Measurements from ENCODE around the gene PARD3. TPM values are rescaled to one million over a fixed set of nuclear protein-coding genes. Genes with fewer than 3 reads are reported as not detected.
"Not testable (repeated sequence)": the region's sequence is repeated elsewhere in the genome, so short reads cannot be mapped to it uniquely, and the experiment has no call there.

Gene PARD3
- total RNA-seq, 2 donors from 2014 or later: 1.4 to 2.7 TPM

GRCh38 chr10:34744590-34744989 lies 70.5 kb downstream of the PARD3 start:
- no peak for ATAC-seq
- H3K27ac Mint-ChIP-seq: no peak overlapping the region
- no peaks in the 10 kb centered on the region for H3K36me3 Mint-ChIP-seq
- no peak for DNase-seq (ENCODE audit: low spot score in 2 of 2)
- H3K9me3 Mint-ChIP-seq: no peaks in the 10 kb centered on the region

DNA sequence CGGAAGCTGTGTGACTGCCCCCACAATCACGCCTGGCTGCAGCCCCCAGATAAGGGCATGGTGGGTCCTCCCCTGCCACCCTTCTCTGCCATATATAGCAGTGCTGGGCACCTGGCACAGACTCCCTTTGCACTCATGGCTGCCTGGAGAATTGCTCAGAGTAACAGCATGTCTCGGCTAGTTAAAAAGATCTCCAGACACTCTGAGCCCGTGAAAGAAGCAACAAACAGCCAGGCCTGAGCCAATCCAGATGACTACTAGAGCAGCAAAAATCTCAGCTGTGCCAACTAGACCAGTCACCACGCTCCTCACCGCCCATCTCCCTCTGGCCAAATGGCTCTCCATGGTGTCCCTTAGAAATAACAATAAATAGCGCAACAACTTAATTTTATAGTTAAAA lies 71.3 kb downstream of the PARD3 start:
- ATAC-seq (no peak), DNase-seq (ENCODE audit: low spot score in 2 of 2) (no peak)
- Mint-ChIP-seq H3K9me3 (no peaks in the 10 kb centered on the region), H3K27ac (no peak overlapping the region), H3K36me3 (no peaks in the 10 kb centered on the region)

DNA sequence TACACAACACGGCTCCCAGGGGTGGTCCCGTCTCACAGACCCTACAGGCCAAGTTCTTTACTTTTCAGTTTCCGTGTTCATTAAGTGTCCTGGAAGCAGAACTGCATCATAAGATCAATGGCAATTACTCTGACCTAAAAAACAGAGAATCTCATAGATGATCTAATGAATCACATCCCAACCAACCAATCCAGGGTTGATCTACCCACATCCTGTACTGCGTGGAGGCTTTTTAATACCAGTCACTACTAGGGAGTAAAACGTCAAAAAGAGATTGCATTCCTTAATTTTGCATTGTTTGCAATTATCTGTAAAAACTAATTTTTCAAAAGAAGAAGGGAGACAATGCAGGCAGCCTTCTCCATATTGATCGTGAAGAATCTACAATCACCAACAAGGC lies 72.6 kb downstream of the PARD3 start:
- no peak for ATAC-seq
- Mint-ChIP-seq H3K9me3 (no peaks in the 10 kb centered on the region), H3K27ac (no peak overlapping the region), H3K36me3 (no peaks in the 10 kb centered on the region)
- DNase-seq (ENCODE audit: low spot score in 2 of 2): no peak

DNA sequence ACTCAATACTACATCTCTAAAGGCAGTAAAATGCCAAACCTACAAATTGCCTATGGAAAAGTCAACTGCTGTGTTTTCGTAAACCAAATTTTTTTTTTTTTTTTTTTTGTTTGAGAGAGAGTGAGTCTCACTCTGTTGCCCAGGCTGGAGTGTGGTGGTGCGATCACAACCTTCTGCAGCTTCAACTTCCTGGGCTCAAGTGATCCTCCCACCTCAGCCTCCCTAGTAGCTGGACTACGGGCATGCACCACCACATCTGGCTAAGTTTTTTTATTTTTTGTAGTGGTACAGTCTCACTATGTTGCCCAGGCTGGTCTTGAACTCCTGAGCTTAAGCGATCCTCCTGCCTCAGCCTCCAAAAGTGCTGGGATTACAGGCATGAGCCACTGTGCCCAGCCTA lies 74.0 kb downstream of the PARD3 start:
- ATAC-seq; DNase-seq (ENCODE audit: low spot score in 2 of 2); H3K27ac Mint-ChIP-seq; H3K36me3 Mint-ChIP-seq; H3K9me3 Mint-ChIP-seq: not testable (repeated sequence)

DNA sequence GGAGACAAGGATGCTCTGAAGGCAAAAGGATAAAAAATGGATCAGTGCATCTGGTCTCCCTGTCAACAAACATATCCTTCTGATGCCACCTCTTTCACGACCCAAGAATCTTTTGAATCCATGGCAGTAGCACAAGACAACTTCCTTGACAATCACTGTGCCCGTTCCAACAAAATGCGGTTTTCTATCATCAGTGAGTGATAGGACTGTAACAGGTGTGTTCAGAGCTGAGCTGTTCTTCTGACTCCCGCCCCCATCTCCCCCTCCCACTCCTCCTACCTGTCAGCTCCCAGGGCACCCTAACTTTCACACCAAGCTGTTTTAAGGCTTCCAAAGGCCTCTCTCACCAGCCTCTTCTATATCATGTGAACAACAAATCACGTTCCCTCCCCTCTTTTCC lies 74.8 kb downstream of the PARD3 start:
- no peak overlapping the region for H3K27ac Mint-ChIP-seq
- H3K9me3 Mint-ChIP-seq: no peaks in the 10 kb centered on the region
- ATAC-seq: no peak
- DNase-seq (ENCODE audit: low spot score in 2 of 2): no peak
- no peaks in the 10 kb centered on the region for H3K36me3 Mint-ChIP-seq

GRCh38 chr10:34739915-34740314 lies 75.2 kb downstream of the PARD3 start:
- ATAC-seq (no peak), DNase-seq (ENCODE audit: low spot score in 2 of 2) (no peak)
- H3K36me3 Mint-ChIP-seq: no peaks in the 10 kb centered on the region
- H3K9me3 Mint-ChIP-seq: no peaks in the 10 kb centered on the region
- H3K27ac Mint-ChIP-seq: no peak overlapping the region

- H3K36me3 Mint-ChIP-seq: no peaks in the 10 kb centered on the region
- no peaks in the 10 kb centered on the region for H3K9me3 Mint-ChIP-seq
- no peak for DNase-seq (ENCODE audit: low spot score in 2 of 2)
- H3K27ac Mint-ChIP-seq: no peak overlapping the region
- ATAC-seq: no peak
Observed at GRCh38 chr10:34737772-34738169, 77.3 kb downstream of the PARD3 start.

DNA sequence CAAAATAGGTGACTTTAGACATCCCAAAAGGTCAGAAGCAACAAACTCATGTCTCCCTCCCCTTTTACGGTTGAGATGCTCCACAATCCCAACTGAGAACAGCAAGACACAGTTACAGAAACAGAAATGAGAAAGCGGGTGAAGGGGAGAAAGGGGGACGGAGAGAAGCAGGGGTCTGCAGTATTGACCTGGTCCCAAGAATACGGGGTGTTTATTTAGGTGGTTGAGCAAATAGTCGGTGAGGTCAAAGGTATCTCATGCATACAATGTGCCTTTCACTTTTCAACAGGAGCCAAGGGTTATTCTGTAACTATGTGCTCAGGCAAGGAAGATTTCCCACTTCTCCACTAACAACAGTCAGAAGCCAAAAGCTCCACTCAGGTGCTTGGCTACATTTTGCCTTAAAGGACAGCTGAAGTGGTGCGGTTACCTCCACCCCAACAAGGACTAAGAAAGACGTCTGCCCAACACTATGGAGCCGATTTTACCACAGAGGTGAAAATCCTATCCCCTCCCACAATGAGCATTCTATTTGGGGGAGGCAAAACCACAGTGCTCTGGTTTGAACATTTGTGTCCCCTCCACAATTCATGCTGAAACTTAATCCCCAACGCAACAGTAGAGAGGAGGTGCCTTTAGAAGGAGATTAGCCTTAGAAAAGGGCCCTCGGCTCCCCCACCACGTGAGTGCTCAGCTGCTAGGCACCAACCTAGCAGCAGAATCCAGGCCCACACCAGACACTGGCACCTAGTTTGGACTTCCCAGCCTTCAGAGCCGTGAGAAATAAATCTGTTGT lies 77.9 kb downstream of the PARD3 start:
- no peaks in the 10 kb centered on the region for H3K36me3 Mint-ChIP-seq
- peak overlapping the region in 1 of 2 donors; percentile 18 for H3K27ac Mint-ChIP-seq
- H3K9me3 Mint-ChIP-seq: no peaks in the 10 kb centered on the region
- ATAC-seq (no peak), DNase-seq (ENCODE audit: low spot score in 2 of 2) (no peak)

- Mint-ChIP-seq H3K27ac (no peak overlapping the region), H3K9me3 (no peaks in the 10 kb centered on the region), H3K36me3 (no peaks in the 10 kb centered on the region)
- ATAC-seq (no peak), DNase-seq (ENCODE audit: low spot score in 2 of 2) (no peak)
Observed at GRCh38 chr10:34734918-34735317, 80.2 kb downstream of the PARD3 start.

DNA sequence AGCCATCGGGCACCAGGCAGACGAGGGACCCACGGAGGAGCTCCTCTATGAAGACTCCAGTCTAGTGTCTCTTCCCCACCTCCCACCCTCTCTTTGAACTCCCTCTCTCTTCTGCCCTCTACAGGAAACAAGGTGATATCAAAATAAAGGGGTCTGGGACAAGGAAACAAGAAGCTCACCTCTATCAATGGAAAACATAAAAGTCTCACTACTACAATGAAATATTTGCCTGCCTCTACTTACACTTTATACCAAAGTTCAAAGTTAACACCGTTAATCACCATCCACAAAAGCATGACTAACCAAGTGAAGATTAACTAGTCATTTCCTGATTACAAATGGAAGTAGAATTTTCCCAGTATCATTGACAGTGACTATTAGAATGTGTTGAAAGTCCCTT lies 82.2 kb downstream of the PARD3 start:
- DNase-seq (ENCODE audit: low spot score in 2 of 2): no peak
- H3K9me3 Mint-ChIP-seq: no peaks in the 10 kb centered on the region
- no peak overlapping the region for H3K27ac Mint-ChIP-seq
- H3K36me3 Mint-ChIP-seq: no peaks in the 10 kb centered on the region
- no peak for ATAC-seq

GRCh38 chr10:34731885-34732701 lies 83.0 kb downstream of the PARD3 start:
- DNase-seq (ENCODE audit: low spot score in 2 of 2) (no peak), ATAC-seq (no peak)
- no peak overlapping the region for H3K27ac Mint-ChIP-seq
- no peaks in the 10 kb centered on the region for H3K36me3 Mint-ChIP-seq
- H3K9me3 Mint-ChIP-seq: no peaks in the 10 kb centered on the region

DNA sequence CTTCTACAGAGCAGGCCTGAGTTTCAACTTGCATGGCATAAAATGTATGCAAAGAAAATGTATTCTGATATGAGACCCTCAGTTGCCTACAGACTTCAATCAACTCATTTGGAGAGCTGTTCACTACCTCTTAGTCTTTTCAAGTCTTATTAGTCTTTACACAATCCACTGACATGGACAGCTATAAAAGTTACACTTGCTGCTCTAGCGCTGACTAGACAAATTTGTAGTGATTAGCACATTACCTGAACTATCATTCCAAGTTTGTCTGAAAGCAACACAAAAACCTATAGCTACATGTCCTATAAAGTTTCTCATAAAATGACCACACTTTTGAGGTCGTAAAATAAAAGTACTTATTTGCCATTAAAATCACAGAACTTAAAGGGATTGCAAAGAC lies 83.9 kb downstream of the PARD3 start:
- Mint-ChIP-seq H3K9me3 (no peaks in the 10 kb centered on the region), H3K36me3 (no peaks in the 10 kb centered on the region), H3K27ac (no peak overlapping the region)
- no peak for ATAC-seq
- no peak for DNase-seq (ENCODE audit: low spot score in 2 of 2)

DNA sequence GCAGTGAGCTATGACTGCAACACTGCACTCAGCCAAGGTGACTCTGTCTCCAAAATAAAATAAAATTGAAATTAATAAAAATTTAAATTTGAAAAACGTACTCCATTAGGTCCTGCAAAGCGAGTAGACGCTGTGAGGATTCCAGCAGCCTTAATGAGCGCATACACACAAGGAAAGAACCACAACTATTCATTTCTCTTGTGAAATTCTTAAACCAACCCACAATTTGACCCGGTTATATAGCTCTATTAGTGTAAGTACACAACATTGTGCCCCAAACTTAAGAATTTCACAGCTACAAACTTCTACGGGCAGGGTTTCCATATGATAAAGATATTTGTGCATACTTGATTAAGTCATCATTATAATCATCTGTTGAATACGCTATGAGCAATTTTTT lies 84.4 kb downstream of the PARD3 start:
- DNase-seq (ENCODE audit: low spot score in 2 of 2): no peak
- H3K27ac Mint-ChIP-seq: no peak overlapping the region
- no peaks in the 10 kb centered on the region for H3K36me3 Mint-ChIP-seq
- H3K9me3 Mint-ChIP-seq: no peaks in the 10 kb centered on the region
- no peak for ATAC-seq

DNA sequence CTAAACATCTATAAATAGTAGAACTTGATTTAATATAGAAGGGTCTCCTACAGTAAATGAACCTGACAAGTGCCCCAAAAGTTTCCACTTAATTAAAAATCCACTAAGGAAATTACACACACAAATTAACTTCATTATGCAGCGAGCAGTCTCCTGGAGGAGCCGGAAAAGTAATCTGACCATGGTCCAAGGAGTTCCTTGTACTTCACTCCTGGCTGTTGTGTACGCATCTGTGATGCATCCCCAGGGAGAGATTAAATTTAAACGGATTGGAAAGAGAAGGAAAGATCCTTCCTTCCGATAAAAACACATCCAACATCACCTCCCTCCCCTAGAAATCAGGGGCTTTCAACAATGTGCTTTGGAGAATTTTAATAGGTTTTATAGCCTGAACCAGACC lies 85.5 kb downstream of the PARD3 start:
- Mint-ChIP-seq H3K27ac (no peak overlapping the region), H3K9me3 (no peaks in the 10 kb centered on the region), H3K36me3 (no peaks in the 10 kb centered on the region)
- no peak for ATAC-seq
- DNase-seq (ENCODE audit: low spot score in 2 of 2): no peak

- DNase-seq (ENCODE audit: low spot score in 2 of 2) (no peak), ATAC-seq (no peak)
- H3K27ac Mint-ChIP-seq: no peak overlapping the region
- H3K36me3 Mint-ChIP-seq: no peaks in the 10 kb centered on the region
- no peaks in the 10 kb centered on the region for H3K9me3 Mint-ChIP-seq
Observed at GRCh38 chr10:34728361-34728760, 86.7 kb downstream of the PARD3 start.

DNA sequence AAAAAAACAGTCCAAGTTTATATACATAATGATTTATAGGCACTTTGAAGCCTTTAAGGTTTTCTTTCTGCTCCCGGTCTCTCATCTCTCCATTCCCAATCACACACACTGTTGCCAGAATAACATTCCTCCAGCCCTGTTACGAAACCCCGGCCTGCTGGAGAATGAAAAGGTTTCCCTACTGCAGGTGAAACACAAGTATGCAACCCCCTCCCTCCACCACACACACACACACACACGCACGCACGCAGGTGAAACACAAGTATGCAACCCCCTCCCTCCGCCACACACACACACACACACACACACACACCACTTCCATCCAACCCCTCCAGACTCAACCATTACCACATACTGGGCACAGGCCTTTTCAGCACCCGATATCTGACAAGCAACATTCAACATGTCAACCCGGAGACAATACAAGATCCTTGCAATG lies 87.5 kb downstream of the PARD3 start:
- no peak for DNase-seq (ENCODE audit: low spot score in 2 of 2)
- no peak overlapping the region for H3K27ac Mint-ChIP-seq
- no peaks in the 10 kb centered on the region for H3K36me3 Mint-ChIP-seq
- no peaks in the 10 kb centered on the region for H3K9me3 Mint-ChIP-seq
- no peak for ATAC-seq

DNA sequence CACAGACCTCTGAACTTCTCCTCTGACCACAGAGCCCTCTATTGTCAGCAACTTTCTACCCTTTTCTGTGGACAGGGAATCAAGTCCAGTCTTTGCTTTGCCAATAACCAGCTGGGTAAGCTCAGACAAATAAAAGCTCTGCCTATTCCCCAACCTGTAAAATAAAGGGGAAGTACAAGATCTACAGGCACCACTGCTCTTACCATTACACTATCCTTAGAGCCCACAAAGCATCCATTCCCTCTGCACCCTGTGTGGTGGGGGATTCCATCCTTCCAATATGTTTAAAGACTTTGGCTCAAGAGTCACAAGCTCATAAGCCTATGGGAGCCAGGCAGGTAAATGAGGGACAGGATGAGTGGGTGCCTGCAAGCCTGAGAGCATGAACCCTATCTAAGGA lies 88.2 kb downstream of the PARD3 start:
- Mint-ChIP-seq H3K36me3 (no peaks in the 10 kb centered on the region), H3K27ac (no peak overlapping the region), H3K9me3 (no peaks in the 10 kb centered on the region)
- no peak for DNase-seq (ENCODE audit: low spot score in 2 of 2)
- no peak for ATAC-seq

- DNase-seq (ENCODE audit: low spot score in 2 of 2) (no peak), ATAC-seq (no peak)
- H3K9me3 Mint-ChIP-seq: no peaks in the 10 kb centered on the region
- no peak overlapping the region for H3K27ac Mint-ChIP-seq
- H3K36me3 Mint-ChIP-seq: no peaks in the 10 kb centered on the region
Observed at GRCh38 chr10:34723750-34724149, 91.3 kb downstream of the PARD3 start.

All from activated naive CD4-positive, alpha-beta T cell treated with anti-CD3 and anti-CD28 coated beads, Interleukin-2, amount 50 U/mL, for 72 hours (primary cell).